NOMO-1 (cell line): Measurements from ENCODE around the gene CIBAR2.

Experiments
- DNase-seq, 2 experiments: peaks; one replicate each; lab custom pipeline; 2025; ENCODE audit not compliant: unreplicated experiment in 2 of 2; lab: John Stamatoyannopoulos, UW

The CIBAR2 gene

GRCh38 chr16:85084841-85085510 lies 27.3 kb downstream of the CIBAR2 start:
- DNase-seq: no peak

GRCh38 chr16:85083051-85083639 lies 29.1 kb downstream of the CIBAR2 start:
- peak in 1 of 2 experiments; percentile 34 for DNase-seq

DNA sequence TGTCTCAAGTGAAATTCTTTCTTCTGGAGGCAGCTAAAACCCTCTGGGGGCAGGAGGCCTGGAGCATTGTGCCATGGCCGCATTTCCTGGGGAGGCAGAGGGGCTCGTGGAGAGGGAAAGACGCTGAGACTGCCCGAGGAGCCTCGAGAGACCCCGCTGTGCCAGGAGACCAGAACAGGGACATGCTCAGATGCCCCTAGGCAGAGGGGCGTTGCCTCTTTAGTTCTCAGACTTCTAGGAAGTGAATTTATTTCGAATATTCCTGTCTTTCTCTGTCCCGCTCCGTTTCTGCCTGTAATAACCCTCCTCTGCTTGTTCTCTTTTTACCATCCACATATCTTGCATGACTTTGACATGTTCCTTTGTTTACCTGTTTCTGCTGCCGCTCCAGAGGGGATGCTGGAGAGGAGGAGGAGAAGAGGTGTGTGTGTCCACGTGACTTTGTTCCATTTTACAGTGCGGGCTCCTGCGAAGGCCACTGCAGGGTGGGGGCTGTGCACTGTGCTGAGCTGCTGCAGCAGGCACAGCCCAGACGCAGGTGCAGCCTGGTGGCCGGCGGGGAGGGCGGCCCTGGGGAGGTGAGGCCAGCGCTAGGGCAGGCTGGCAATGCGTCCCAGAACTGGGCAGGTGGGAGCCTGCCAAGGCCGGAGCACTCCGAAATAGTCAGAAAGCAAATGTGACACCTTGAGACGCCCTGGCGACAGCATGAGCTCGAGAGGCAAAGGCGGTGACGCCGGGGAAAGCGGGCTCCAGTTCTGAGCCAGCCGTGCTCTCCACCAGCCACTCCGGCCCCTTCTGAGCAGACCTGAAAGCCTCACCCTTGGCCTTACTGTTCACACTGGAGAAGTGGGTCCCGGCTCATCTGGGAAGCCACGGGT lies 29.9 kb downstream of the CIBAR2 start:
- DNase-seq: no peak

- DNase-seq: no peak
These were observed 30.5 kb downstream of the CIBAR2 start for GRCh38 chr16:85081765-85082164.

- no peak for DNase-seq
These were observed 31.2 kb downstream of the CIBAR2 start for GRCh38 chr16:85081038-85081437.

- DNase-seq: no peak
These were observed 32.3 kb downstream of the CIBAR2 start for GRCh38 chr16:85079785-85080570.

- no peak for DNase-seq
These were observed 33.3 kb downstream of the CIBAR2 start for GRCh38 chr16:85078952-85079351.

- no peak for DNase-seq
These were observed 34.0 kb downstream of the CIBAR2 start for GRCh38 chr16:85078226-85078625.

DNA sequence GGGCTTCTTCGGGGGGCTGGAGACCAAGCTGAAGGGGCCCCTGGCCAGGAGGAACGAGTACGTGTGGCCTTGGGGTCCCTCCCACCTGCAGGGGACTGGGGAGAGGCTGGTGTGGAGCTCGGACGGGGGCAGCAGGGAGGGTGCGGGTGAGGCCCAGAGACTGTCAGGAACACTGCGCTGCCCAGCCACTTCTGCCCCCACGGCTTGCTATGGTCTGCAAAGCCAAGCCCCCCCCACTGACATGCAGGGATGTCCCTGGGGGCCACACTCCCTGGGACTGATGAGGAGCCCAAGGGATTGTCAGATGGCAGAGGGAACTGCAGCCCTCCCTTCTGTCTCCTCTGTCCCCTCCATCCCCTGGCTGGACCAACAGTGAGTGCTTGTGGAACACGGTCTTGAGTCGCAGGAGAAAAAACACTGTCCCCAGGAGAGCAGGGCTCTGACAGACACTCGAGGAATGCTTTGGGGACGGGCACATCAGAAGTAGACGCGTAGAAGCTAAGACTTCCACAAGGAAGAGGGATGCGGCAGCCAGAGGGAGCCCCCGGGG lies 34.6 kb downstream of the CIBAR2 start:
- DNase-seq: no peak

GRCh38 chr16:85077039-85077438 lies 35.2 kb downstream of the CIBAR2 start:
- no peak for DNase-seq

DNA sequence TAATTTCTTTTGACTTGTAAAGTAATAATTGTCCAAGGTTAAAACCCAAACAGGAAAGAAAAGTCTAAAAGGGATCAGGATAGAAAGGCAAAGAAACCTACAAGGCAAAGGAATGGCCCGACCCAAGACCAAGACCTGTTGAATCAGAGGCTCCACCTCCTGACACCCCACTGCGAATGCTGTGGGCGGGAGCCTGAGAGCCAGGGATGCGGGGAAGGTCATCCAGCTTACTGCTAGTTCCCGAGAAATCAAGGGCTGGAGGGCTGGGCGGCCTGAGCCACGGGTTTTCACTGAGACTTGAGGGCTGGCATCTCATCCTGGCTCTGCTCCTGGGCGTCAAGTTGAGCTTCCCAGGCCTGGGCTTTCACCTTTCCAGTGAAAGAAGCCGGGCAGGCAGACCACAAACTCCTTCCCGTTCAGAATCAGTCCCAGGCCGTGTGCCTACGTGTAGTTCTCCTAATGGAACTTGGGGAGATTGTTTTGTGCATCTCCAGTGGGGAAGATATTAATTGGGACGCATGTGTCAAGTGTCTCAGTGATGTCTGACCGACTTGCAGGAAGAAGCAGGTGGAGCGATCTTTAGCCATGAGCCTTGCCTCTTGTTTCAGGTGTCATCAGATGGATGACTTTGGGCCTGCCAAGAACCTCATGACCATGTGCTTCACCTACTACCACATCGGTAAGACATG lies 36.9 kb downstream of the CIBAR2 start:
- DNase-seq: no peak

GRCh38 chr16:85074225-85074914 lies 37.9 kb downstream of the CIBAR2 start:
- no peak for DNase-seq

GRCh38 chr16:85072947-85073346 lies 39.3 kb downstream of the CIBAR2 start:
- no peak for DNase-seq

- DNase-seq: peak in 1 of 2 experiments; percentile 14
These were observed 40.0 kb downstream of the CIBAR2 start for GRCh38 chr16:85072076-85072860.

GRCh38 chr16:85069171-85069570 lies 43.1 kb downstream of the CIBAR2 start:
- no peak for DNase-seq

- DNase-seq: peak; percentile 74 to 88
These were observed 43.5 kb downstream of the CIBAR2 start for GRCh38 chr16:85068746-85069145.

GRCh38 chr16:85067426-85067825 lies 44.8 kb downstream of the CIBAR2 start:
- no peak for DNase-seq

DNA sequence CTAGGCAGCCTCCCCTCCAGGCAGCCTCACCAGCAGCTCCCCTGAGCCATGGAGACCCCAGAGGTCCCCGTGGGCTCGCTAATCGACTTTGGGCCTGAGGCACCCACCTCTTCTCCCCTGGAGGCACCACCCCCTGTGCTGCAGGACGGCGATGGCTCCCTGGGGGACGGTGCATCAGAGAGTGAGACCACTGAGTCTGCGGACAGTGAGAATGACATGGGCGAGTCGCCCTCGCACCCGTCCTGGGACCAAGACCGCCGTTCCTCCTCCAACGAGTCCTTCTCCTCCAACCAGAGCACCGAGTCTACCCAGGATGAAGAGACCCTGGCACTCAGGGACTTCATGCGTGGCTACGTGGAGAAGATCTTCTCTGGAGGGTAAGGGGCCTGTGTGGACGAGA lies 45.2 kb downstream of the CIBAR2 start:
- DNase-seq: no peak
